GM12873 (cell line): ENCODE measurements around the gene RTP1.

Experiments
- TF ChIP-seq, protein P1 (sequence below): IDR thresholded peaks from 2 replicates; pipeline ENCODE4 v1.5.1; 2012; ENCODE audit warnings: low read depth, mild to moderate bottlenecking, moderate library complexity, low read length, control low read depth; ENCODE audit not compliant: insufficient read depth; ENCODE audit errors: missing control alignments

RTP1 gene

DNA sequence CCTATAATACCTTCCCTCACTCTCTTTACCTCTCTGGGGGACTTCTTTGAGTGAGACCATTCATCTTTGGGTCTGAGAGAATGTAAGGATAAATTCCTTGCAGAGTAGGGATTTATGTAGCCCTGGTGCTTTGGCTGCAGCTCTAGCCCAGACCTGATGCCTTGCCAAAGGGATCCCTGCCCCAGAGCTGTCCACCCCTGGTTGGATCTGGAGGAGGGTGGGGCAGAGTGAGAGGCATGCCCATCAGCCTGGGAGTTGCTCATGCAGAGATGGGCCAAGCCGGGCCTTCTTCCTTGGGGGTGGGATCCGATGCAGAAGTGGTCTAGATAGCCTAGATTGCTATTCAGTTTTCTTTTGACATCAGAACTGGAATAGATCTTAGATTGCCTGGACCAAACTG, 31.5 kb downstream of the RTP1 start:
- TF ChIP-seq, protein P1, sequence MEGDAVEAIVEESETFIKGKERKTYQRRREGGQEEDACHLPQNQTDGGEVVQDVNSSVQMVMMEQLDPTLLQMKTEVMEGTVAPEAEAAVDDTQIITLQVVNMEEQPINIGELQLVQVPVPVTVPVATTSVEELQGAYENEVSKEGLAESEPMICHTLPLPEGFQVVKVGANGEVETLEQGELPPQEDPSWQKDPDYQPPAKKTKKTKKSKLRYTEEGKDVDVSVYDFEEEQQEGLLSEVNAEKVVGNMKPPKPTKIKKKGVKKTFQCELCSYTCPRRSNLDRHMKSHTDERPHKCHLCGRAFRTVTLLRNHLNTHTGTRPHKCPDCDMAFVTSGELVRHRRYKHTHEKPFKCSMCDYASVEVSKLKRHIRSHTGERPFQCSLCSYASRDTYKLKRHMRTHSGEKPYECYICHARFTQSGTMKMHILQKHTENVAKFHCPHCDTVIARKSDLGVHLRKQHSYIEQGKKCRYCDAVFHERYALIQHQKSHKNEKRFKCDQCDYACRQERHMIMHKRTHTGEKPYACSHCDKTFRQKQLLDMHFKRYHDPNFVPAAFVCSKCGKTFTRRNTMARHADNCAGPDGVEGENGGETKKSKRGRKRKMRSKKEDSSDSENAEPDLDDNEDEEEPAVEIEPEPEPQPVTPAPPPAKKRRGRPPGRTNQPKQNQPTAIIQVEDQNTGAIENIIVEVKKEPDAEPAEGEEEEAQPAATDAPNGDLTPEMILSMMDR, result no peak

DNA sequence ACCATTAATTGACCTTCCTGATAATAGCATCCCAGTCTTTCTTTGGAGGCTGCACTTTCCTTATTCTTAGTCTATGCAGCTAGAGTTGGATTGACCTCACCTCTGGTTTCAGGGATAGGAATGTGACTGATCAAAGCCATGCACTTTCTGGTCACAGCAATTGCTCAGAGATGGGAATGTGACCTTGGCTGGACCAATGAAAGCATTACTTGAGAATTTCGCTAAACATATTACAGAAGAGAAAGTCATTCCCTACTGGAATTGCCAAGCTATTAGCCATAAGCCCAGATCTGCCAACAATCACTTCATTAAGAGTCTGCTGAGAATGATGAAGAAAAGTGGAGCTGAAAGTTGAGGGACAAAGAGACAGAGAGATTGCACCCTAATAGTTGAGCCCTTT, 32.7 kb downstream of the RTP1 start:
- TF ChIP-seq, protein P1, result no peak

DNA sequence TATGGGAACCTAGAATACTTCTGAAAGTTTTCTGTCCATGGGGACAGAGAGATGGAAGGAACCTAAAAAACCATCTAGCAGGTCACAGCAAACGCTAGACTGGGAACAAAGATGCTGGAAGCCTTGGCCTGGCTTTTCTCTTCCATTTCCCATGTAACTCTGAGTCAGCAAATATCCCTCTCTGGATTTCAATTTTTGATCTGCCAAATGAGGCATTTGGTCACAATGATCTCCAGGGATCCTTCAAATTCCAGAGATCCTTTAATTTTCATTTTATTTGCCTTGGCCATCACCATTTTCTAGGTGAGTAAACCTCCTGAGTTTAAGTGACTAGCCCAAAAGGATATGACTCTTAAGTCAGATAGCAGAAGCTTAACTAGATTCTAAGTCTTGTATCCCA, 39.7 kb downstream of the RTP1 start:
- TF ChIP-seq, protein P1, result no peak

DNA sequence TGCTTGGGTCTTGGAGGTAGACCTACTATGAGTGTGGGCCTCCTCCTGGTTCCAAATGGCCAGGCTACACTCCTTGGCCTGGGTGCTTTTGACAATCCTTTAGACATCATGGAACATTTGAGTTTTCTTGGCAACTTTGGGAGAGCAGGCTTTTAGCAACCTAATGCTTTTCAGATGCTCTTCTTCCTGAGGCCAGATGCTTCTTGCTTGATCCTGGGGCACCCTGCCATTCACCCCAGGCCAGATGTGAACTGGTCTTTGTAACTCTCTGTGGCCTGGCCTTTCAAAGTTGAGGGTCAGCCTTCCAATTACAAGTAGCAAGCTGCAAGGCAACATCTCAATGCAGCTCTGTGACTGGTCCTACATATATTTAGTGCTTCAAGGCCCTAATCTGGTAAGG, 40.5 kb downstream of the RTP1 start:
- TF ChIP-seq, protein P1, result no peak

DNA sequence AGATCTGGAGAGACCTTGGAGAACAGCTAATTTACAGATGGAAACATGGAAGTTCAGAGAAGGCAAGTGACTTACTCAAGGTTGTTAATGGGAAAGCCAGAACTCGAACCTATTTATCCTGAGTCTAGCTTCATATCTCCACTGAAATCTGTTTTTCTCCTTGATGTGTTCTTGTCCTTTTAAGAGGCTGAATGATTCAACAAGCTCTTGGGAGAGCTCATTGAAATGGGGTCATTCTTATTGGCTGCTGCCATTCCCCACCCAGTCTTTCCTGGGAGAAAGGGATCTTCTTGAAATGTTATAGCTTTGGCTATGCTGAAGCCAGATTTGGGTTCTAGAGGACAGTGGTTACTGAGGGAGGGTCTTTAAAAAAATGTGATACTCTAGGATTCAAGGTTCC, 41.0 kb downstream of the RTP1 start:
- TF ChIP-seq, protein P1, result no peak

DNA sequence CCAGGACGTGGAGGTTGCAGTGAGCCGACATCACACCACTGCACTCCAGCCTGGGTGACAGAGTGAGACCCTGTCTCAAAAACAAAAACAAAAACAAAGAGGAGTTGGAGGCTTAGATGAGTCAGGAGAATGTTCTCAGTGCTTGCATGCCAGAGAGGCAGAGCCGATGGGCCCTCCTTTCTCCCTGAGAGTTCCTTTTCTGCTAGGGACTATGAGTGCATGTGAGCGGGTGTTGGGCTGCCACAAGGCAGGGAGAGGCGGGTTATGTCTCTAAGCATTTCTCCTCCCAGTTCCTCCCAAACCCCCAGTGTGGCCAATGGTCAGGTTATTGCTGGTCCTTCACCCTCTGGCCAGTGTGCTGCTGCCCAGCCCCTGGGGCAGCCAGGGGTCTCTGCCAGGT, 45.1 kb downstream of the RTP1 start:
- TF ChIP-seq, protein P1, result no peak

DNA sequence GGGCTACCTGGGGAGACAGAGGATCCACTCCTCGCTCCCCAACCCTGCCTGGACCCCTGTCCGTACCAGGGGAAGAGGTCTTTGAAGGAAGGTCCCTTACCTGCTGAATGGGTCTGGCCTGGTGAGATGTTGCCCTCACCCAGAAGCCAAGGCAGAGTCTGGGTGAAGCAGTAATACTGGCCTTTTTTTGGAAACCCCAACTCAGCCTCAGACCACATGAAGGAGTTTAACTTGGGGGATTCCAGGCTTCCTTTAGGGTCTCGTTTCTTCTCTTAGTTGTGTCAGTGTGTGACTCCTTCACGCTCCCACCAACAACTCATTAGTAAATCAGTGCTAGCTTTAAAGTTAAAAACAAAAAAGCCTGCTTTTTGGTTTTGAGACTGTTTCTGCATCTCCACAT, 45.6 kb downstream of the RTP1 start:
- TF ChIP-seq, protein P1, result no peak
